ENCODE results near the gene DLGAP4.

The DLGAP4 gene

GRCh38 chr20:36274181-36274841 is 31.8 kb upstream of the DLGAP4 start:
- no peak for DNase-seq

DNA sequence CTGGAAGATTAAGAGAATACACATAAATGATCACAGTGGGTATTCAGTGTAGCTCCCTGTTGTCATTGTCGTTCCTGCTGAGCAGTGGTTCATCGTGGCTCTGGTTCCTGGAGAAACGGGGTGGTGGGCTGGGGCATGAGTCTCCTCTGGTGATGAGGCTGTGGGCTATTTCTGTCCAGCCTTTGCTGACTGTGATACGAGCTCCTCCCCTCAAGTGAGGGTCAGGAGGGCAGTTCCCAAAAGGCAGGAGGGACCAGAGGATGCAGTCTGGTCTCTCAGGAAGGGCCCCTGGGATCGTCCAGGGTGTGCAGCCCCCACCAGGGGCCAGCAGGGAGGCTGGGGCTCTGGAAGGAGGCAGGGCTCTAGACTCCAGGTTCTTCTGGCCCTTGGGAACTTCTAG is 31.1 kb upstream of the DLGAP4 start:
- DNase-seq: no peak

GRCh38 chr20:36275441-36276189 is 30.5 kb upstream of the DLGAP4 start:
- DNase-seq: no peak

- no peak for DNase-seq
Measured at GRCh38 chr20:36277546-36277945, 28.6 kb upstream of the DLGAP4 start.

DNA sequence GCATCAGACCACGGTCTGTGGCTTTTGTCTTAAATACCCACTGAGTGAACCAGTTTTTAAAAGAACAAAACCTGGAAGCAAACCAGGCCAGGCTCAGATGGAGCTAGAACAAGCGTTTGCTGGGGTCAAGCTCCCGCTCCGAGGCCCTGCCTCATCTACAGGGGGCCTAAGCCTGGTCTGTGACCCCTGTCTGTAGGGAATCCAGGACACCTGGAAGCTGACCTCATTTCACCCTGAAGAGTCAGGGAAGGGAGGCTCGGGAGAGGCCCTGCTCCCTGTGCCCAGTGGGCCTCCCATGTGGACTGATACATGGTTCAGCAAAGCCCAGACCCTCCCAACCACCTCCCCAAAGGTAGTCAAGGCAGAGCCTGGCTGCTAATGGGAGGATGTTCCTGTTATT is 26.8 kb upstream of the DLGAP4 start:
- no peak for DNase-seq

- DNase-seq: no peak
Measured at GRCh38 chr20:36279776-36280175, 26.4 kb upstream of the DLGAP4 start.

DNA sequence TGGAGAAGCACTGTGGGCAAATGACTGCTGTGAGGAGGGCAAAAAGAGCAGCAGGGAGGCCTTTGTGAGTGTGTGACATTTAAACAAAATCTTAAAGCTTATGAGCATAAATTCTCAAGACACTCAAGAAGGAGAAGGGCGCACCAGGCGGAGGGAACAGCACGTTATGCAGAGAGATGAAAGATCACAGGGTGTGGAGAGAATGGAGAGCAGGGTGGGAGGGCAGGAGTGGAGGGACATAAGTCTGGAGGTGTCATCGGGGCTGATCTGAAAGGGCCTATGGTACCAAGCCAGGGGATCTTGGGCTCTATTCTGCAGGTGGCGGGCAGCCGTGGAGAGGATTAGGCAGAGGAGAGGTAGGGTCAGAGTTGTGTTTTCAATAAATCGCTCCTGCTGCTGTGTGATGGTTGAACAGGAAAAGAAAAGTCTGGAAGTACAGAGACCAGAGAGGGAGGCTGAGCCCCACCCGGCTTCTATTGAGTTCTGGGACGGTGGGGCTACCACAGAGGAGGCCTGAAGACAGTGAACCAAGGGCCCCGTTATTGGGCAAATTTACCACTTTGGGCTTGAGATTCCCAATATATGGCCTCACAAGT is 24.3 kb upstream of the DLGAP4 start:
- DNase-seq: no peak

DNA sequence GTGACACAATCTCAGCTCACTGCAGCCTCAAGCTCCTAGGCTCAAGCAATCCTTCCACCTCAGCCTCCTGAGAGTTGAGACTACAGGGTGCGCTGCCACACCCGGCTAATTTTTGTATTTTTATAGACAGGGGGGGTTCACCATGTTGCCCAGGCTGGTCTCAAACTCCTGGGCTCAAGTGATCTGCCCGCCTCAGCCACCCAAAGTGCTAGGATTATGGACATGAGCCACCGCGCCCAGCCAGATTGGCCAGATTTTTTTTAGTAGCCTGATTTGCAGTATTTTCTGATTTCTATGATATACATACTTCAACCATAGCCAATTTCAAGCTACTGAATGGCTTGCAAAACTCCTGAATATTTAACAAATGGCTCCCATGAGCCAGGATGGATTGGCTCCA is 21.4 kb upstream of the DLGAP4 start:
- DNase-seq: no peak

DNA sequence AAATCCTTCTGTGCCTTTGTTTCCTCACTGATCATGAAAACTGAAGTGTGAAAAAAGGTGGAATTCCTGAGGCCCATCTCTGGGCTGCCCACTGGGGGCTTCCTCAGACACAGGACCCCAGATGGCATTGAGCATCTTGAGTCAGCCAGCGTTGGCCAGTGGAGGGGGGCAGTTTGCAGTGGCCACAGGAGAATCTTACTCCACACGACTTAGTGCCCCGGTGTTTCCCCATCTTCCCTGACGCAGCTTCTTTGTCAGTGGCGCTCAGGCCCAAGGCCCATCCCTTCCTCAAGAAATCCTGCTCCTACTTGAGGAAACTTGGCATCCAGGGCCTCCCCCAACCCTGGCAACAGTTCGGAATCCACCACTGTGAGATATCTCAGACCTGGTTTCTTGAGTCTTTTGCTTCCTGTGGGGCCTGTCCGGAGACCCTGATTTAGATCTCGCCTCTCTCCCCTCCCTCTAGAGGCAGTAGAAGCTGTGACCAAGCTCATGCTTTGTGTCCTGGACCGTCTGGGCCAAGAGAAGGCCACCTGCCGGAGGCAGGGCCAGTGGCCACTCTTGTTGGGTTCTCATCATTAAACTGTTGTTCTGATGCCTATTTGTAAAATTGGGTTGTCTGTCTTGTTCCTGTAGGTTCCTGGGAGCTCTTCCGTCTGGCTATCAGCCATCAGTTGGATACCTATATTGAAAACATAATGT is 20.2 kb upstream of the DLGAP4 start:
- DNase-seq: no peak

DNA sequence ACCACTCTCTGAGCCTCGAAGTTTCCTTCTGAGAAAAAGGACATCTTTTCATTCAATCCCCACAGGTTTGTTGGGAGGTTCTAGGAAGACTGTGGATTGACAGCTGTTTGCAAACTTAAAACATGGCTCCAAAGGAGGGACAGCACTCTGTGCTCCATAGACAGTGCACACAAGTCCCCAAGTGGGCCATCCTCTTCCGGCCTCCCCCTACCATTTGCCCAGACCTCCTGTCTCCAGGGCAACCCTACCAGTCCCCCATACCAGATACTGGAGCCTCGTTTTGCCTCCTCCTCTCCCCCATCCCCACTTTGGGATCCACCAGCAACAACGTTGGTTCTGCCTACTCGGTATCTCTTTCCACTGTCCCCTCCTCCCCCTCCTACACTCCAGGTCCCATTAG is 8.5 kb upstream of the DLGAP4 start:
- no peak for DNase-seq

DNA sequence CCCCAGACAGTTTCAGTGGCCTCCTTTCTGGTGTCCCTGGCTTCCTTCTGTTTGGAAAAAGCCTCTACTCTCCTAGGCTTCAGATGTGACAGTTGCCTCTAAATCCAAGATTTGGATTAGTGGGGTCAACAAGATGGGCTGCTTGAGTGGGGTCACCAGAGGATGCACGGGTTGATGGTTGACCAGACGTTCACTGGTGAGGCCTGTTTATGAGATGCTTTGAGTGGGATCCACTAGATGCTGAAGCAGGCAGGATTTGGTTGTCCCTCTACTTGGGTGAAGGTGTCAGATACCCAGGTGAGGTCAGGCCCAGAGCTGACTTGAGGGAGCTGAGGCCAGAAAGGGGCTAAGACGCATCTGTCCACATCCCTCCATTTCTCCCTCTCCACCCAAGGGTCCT is 8.1 kb upstream of the DLGAP4 start:
- DNase-seq: no peak

DNA sequence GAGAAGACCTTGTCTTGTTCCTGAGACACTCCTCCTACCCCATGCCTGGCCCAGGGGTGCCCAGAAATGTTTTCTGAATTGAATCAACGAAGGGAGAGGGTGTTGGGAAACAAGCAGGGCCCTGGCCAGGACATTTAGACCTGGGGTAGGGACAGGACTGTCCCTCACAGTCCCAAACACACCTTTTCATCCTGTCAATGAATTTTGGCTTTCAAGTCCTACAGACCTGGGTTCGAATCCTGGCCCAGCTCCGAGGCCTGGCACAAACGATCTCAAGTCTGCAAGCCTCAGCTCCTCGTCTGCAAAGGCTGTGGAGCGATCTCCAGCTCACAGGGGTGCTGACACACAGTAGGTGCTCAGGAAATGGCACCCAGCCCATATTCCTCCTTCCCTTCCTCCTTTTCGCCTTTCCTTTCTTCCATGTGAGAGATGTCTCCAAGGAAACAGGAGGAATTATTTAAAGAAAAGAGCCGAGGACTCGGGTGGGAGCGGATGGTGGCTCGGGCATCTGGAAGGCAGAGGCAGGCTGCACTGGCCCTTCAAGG is 7.3 kb upstream of the DLGAP4 start:
- DNase-seq: no peak

DNA sequence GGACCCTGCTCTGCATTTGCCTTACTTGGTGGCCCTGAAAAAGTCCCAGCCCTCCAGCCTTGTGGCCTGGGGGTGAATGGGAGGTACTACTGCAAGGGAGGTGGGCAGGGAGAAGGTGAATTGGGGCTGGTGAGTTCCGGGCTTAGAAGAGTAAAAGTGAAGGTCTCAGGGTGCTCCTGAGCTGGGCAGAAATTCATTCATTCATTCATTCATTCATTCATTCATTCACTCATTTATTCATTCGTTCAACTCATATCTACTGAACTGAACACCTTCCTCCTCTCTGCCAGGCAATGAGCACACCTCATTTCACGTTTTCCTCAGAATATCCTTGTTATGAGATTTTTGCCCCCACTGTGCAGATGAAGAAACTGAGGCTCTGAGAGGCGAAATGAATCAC is 6.7 kb upstream of the DLGAP4 start:
- DNase-seq: no peak

DNA sequence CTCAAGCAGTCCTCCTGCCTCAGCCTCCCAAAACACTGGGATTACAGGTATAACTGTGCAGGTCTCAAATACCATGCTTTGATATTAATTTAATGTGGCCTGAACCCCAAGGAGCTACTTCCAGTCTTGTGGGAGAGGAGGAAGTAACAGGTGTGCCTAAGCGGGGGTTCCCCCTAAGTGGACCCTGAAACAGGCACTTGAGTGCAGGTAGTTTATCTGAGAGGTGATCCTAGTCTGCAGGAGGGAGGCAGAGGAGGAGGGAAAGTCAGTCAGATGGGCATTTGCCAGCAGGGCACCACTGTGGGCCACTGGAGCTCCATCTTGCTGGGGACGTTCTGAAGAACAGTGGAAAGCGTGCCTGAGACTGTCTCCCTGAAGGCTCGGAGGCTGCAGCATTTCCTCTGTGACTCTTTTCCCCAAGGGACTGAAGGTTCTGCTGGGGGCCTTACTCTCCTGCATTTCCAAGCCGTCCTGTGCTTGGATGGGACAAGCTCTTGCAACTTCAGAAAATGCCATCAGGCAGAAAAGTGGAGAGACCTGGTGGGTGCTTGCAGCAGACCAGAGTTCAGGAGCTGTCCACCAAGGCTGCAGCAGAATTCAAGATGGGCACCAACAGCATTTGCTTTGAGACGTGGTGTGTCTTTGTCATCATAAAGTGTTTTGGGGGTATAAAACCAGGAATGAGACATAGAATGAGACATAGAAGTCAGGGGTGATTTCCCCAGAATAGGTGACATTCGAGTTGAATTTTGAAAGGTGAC is 4.6 kb upstream of the DLGAP4 start:
- DNase-seq: no peak

GRCh38 chr20:36303020-36303595 is 3.0 kb upstream of the DLGAP4 start:
- no peak for DNase-seq

- no peak for DNase-seq
Measured at GRCh38 chr20:36303831-36304230, 2.3 kb upstream of the DLGAP4 start.

GRCh38 chr20:36304786-36305495 is 1.2 kb upstream of the DLGAP4 start:
- no peak for DNase-seq

DNA sequence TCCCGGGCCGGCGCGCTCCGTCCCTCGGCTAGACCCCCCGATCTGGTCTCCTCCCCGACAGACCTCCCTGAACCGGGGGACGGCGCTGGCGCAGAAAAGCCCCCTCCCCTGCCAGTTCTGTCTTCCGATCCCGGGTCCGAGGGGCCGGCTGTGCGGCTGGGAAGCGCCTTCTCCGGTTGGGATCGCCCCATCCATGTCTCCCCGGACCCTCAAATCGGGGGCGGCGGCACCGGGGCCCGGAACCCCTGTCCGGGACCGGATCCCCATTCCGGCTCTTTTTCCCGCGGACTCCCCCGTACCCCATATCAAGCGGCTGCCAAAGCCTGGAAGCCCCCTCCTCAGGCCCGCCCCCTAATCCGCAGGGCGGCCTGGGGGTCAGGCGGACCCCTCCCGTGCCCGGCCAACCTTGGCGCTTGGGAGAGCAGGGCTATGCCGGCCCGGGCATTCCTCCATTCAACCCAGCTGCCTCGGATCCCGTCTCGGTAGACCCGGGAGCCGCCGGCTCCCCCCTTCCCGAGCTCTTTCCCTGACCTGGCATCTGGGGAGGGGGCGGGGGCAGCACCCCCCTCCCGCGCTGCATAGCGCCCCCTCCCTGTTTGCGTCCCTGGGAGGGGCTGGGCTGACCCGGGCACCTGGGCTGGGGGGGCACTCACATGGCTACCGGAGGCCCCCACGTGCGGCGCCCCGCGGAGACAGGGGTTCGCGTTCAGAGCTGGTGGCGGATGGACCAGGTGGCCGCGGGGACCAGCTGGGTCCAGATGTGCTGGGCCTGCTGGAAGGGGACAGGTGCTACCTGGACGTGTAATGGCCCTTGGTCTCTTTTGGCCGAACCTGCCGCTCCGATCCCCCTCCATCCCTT is 643 bp downstream of the DLGAP4 start:
- DNase-seq: no peak

DNA sequence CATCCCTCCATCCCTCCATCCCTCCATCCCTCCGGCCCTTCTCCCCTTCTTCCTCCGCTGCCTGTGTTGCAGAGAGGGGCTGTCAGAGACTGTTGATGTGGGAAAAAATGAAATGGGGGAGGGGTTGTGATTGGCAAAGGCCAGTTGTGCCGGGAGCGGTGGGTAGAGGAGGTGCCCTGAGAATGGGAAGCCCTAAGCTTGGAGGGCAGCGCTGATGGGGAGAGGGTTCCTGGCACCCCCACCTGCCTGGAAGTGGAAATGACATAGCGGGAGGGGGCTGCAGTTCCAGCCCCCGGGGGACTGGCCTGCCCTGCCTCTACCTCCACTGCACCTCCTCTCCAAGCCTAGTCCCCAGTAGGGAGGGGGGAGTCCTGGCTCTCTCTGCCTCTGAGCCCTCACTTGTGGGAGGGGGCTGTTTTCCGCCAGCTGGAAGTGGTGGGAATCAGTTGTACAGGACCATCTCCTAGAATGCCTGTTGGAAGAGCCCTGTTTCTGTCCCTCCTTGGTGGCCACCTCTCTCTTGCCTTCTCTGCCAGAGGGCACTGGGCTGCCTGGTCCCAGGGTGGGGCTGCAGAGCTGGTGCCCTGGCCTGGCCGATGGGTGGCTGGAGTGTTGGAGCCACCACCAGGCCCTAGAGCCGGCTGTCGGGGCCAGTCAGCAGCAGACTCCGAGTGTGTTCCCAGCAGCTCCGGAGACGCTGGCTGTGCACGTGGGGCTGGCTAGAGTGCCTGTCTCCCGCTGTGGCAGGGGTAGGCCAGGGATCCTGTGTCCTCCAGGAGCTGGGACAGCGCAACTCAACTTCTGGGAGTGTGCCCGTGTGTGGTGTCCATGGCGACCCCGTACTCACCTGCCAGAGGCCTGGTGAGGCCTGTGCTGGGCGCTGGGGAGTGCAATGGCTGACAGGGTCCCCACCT is 1.5 kb downstream of the DLGAP4 start:
- no peak for DNase-seq

- DNase-seq: no peak
Measured at GRCh38 chr20:36308353-36308752, 2.2 kb downstream of the DLGAP4 start.

Measured in OCI-M1 (cell line).